B cell (primary cell): ENCODE results near the gene PRKACB.

Experiments used
- EZH2 ChIP-seq: IDR thresholded peaks from 2 replicates; pipeline ENCODE4 v1.6.1; 2012; ENCODE audit warnings: borderline replicate concordance, low read depth, mild to moderate bottlenecking, moderate library complexity, low read length; ENCODE audit not compliant: insufficient read depth, poor library complexity, severe bottlenecking
- TF ChIP-seq, protein P1 (sequence below): fragments of 200-600 bp; IDR thresholded peaks from one replicate; pipeline ENCODE4 v1.8.0; 2022; ENCODE audit warnings: antibody characterized with exemption, mild to moderate bottlenecking

DNA sequence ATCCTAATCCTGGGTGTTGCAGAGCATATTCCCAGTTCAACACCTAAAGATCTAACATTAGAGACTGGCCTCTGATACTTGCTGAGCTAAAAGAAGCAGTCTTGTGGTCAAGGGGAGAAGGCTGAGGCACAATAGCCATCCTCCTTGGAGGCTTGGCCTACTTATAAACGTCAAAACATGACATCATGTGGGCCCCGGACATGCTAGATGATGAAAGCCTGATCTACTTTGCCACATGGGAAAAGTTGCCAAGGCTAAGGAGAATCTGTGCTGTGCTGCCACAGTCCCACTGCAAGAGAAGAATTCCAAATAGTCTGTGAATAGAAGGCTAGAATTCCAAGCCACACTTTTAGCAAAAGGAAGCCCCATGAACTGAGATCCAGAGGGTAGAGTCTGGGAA lies 113.5 kb downstream of the PRKACB start:
- TF ChIP-seq, protein P1, sequence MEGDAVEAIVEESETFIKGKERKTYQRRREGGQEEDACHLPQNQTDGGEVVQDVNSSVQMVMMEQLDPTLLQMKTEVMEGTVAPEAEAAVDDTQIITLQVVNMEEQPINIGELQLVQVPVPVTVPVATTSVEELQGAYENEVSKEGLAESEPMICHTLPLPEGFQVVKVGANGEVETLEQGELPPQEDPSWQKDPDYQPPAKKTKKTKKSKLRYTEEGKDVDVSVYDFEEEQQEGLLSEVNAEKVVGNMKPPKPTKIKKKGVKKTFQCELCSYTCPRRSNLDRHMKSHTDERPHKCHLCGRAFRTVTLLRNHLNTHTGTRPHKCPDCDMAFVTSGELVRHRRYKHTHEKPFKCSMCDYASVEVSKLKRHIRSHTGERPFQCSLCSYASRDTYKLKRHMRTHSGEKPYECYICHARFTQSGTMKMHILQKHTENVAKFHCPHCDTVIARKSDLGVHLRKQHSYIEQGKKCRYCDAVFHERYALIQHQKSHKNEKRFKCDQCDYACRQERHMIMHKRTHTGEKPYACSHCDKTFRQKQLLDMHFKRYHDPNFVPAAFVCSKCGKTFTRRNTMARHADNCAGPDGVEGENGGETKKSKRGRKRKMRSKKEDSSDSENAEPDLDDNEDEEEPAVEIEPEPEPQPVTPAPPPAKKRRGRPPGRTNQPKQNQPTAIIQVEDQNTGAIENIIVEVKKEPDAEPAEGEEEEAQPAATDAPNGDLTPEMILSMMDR = no peak
- TF ChIP-seq EZH2 = no peak
